ENCODE measurements around the gene RFNG.
A peak's percentile ranks its signal among the peaks of the same experiment; 100 is the strongest.

The RFNG gene

GRCh38 chr17:81999976-82000802, 51.4 kb downstream of the RFNG start:
- no peak for DNase-seq (ENCODE audit: low spot score)

GRCh38 chr17:81999587-81999975, 52.0 kb downstream of the RFNG start:
- no peak for DNase-seq (ENCODE audit: low spot score)

GRCh38 chr17:81998691-81999438, 52.7 kb downstream of the RFNG start:
- no peak for DNase-seq (ENCODE audit: low spot score)

GRCh38 chr17:81998212-81998611, 53.4 kb downstream of the RFNG start:
- DNase-seq (ENCODE audit: low spot score): peak; percentile 82

All from kidney capillary endothelial cell (primary cell).